Stimulated activated CD8-positive, alpha-beta memory T cell treated with anti-CD3 and anti-CD28 coated beads, Interleukin-2, amount 100 ng/mL, for 1 hour (primary cell): ENCODE results near the gene CADPS2.

Experiments used
- DNase-seq, 2 donors: peaks; one replicate each; pipeline ENCODE4 v3.0.0-alpha.2; 2020; ENCODE audit warnings: low read depth in 2 of 2

The CADPS2 gene

GRCh38 chr7:122454776-122455507, 431.3 kb downstream of the CADPS2 start:
- DNase-seq = no peak

- no peak for DNase-seq
These were observed 432.8 kb downstream of the CADPS2 start for GRCh38 chr7:122453432-122453831.

GRCh38 chr7:122448893-122449589, 437.2 kb downstream of the CADPS2 start:
- DNase-seq = no peak

- DNase-seq = no peak
These were observed 443.3 kb downstream of the CADPS2 start for GRCh38 chr7:122442929-122443328.

- DNase-seq = no peak
These were observed 447.8 kb downstream of the CADPS2 start for GRCh38 chr7:122438492-122438891.

GRCh38 chr7:122438006-122438405, 448.3 kb downstream of the CADPS2 start:
- no peak for DNase-seq

- DNase-seq = no peak
These were observed 452.5 kb downstream of the CADPS2 start for GRCh38 chr7:122433765-122434164.

GRCh38 chr7:122430710-122431109, 455.6 kb downstream of the CADPS2 start:
- no peak for DNase-seq

GRCh38 chr7:122429926-122430325, 456.3 kb downstream of the CADPS2 start:
- DNase-seq = no peak

- no peak for DNase-seq
These were observed 460.5 kb downstream of the CADPS2 start for GRCh38 chr7:122425731-122426130.

- no peak for DNase-seq
These were observed 462.7 kb downstream of the CADPS2 start for GRCh38 chr7:122423591-122423990.

- DNase-seq = no peak
These were observed 469.9 kb downstream of the CADPS2 start for GRCh38 chr7:122416336-122416735.

GRCh38 chr7:122415510-122415909, 470.8 kb downstream of the CADPS2 start:
- no peak for DNase-seq

- DNase-seq = no peak
These were observed 472.9 kb downstream of the CADPS2 start for GRCh38 chr7:122413339-122413738.

GRCh38 chr7:122412883-122413282, 473.4 kb downstream of the CADPS2 start:
- no peak for DNase-seq

- no peak for DNase-seq
These were observed 473.8 kb downstream of the CADPS2 start for GRCh38 chr7:122412441-122412840.

GRCh38 chr7:122407195-122407594, 479.1 kb downstream of the CADPS2 start:
- DNase-seq = no peak

GRCh38 chr7:122403113-122403512, 483.1 kb downstream of the CADPS2 start:
- no peak for DNase-seq

- DNase-seq = no peak
These were observed 484.0 kb downstream of the CADPS2 start for GRCh38 chr7:122402235-122402634.

GRCh38 chr7:122397381-122397780, 488.9 kb downstream of the CADPS2 start:
- DNase-seq = no peak

GRCh38 chr7:122394512-122394911, 491.7 kb downstream of the CADPS2 start:
- no peak for DNase-seq

GRCh38 chr7:122384528-122384927, 501.7 kb downstream of the CADPS2 start:
- DNase-seq = no peak

GRCh38 chr7:122383934-122384333, 502.3 kb downstream of the CADPS2 start:
- no peak for DNase-seq
